Heart right ventricle (tissue), 16 donors: ENCODE results near the gene RAB31. TPM values are rescaled to one million over a fixed set of nuclear protein-coding genes. Genes with fewer than 3 reads are reported as not detected.
A peak's percentile ranks its signal among the peaks of the same experiment; 100 is the strongest.

Experiments used
- ATAC-seq, 8 donors: fragments of 200-7000 bp; cut with Tn5 transposase; one replicate each; pipeline ENCODE4 v1.9.1; 2020; ENCODE audit warnings: mild to moderate bottlenecking in 8 of 8, moderate library complexity in 8 of 8, moderate number of reproducible peaks in 1 of 8
- DNase-seq, 2 donors: peaks; one replicate each; pipeline ENCODE4 v3.0.0-alpha.2; 2020
- H3K27ac ChIP-seq, 10 donors: fragments of 200-600 bp; sonication (generic) in 2 of 10; one replicate each; pipeline versions ENCODE4 v1.5.0 to v1.8.0; 2020 to 2022; ENCODE audit warnings: mild to moderate bottlenecking in 3 of 10
- H3K27me3 ChIP-seq, 7 donors: fragments of 200-600 bp; one replicate each; pipeline ENCODE4 v1.8.0; 2021 to 2022; ENCODE audit warnings: mild to moderate bottlenecking in 2 of 7
- H3K36me3 ChIP-seq, 9 donors: fragments of 200-600 bp; sonication (generic) in 1 of 9; one replicate each; pipeline versions ENCODE4 v1.5.0 to v1.8.0; 2020 to 2022; ENCODE audit warnings: mild to moderate bottlenecking in 2 of 9
- H3K4me1 ChIP-seq, 9 donors: fragments of 200-600 bp; sonication (generic) in 1 of 9; one replicate each; pipeline versions ENCODE4 v1.5.0 to v1.8.0; 2020 to 2022; ENCODE audit warnings: mild to moderate bottlenecking in 4 of 9
- H3K4me3 ChIP-seq, 10 donors: fragments of 200-600 bp; sonication (generic) in 2 of 10; one replicate each; pipeline versions ENCODE4 v1.5.0 to v1.8.0; 2020 to 2022; ENCODE audit warnings: mild to moderate bottlenecking in 7 of 10, moderate library complexity in 2 of 10
- H3K9me3 ChIP-seq, 11 donors: fragments of 200-600 bp in 10 of 11; sonication (generic) in 2 of 11; one replicate each; pipeline versions ENCODE4 v1.5.0 to v1.8.0; 2013 to 2022; ENCODE audit warnings: mild to moderate bottlenecking in 2 of 11, control low read depth in 1 of 11, moderate library complexity in 1 of 11
- CTCF ChIP-seq, 9 donors: fragments of 200-600 bp; sonication (generic) in 2 of 9; IDR thresholded peaks; one replicate each; pipeline versions ENCODE4 v1.5.0 to v1.8.0; 2021 to 2022; ENCODE audit warnings: antibody characterized with exemption in 9 of 9, mild to moderate bottlenecking in 5 of 9, moderate library complexity in 1 of 9
- WGBS, 2 donors: extraction: QIAGEN DNeasy Blood & Tissue Kit; methylation state at CpG; one replicate each; pipeline ENCODE4 v1.1.7; 2013; ENCODE audit warnings: inconsistent platforms in 1 of 2; 5-methylcytosine and 5-hydroxymethylcytosine counted together
- intact Hi-C, 10 donors: fragments of 100-400 bp; cut with DNase I; formaldehyde crosslinking; loops; one replicate each; pipeline versions ENCODE4 v1.11.1 to v1.14.2; 2022
- polyA plus RNA-seq, 2 donors: library from polyadenylated mRNA; stranded (reverse); fragments of 200-250 nt; gene quantifications; one replicate each; pipeline ENCODE4 v1.2.3, GENCODE V29; 2013
- total RNA-seq, 10 donors: library from RNA; stranded (reverse); fragmentation: NEBNext Ultra II Directional in 3 of 10; extraction: Animal tissue kit (Norgen Biotek cat#: 25700) in 3 of 10; gene quantifications; one replicate each; pipeline versions ENCODE4 v1.2.1 to v1.2.4, GENCODE V29; 2021 to 2023
- donor health status: Arrhythmogenic right ventricular cardiomyopathy.
- donor health status: ischemic (EF 13 %, LVEDD 7.1; RV severe dilation, severe dysfunction).
- donor health status: healthy with polysubstance abuse.
- donor health status: DM: no; HTN: yes; CAD: no.
- donor health status: DM: no; HTN: no; CAD: no.
- donor health status: ischemic (EF 25% LVEDD 6.9; RV normal size, moderate dysfunction).
- donor health status: ischemic (EF 25% LVEDD 5.7; RV mildly dilated, moderate dysfunction).
- donor health status: healthy.
- donor health status: DM: yes; HTN: yes; CAD: no.
- donor health status: Ischemic cardiomyopathy.
- donor health status: ischemic (EF 35%, LVEDD 5.7; RV mildly dilated, moderate dysfunction).
- donor health status: nonischemic (EF 11% LVEDD 7.7; RV severe dilation, severe dysfunction).
- donor health status: DM: yes; HTN: yes; CAD: no.
- donor health status: PGD.
- donor health status: ischemic (EF 29% LVEDD 5.4; RV normal size, mild dysfunction).
- donor health status: nonischemic (EF 23%, LVEDD 6.1; RV moderate dilation, normal function).

The RAB31 gene
- total and polyA plus RNA-seq, 12 donors, result 4.5 to 47.8 (median 16.6) TPM

GRCh38 chr18:9803698-9804516 lies 95.8 kb downstream of the RAB31 start:
- ATAC-seq (peak; percentile 32 to 78 (median 66)), DNase-seq (peak; percentile 27 to 64)
- peaks cover 0 to 3% (median 0%) of the 10 kb centered on the region in 11 donors for H3K9me3 ChIP-seq
- peaks cover 0 to 11% (median 0%) of the 10 kb centered on the region in 9 donors for H3K36me3 ChIP-seq
- no peak for TF ChIP-seq CTCF (IDR thresholded peaks at IDR 0.05)
- peak overlapping the region; percentile 65 to 92 (median 79) for H3K27ac ChIP-seq
- intact Hi-C loops, result loop anchor here in 5 of 10 donors (5.0 to 10.0 kb wide), 5 partner anchors 51 to 151 kb away; partner anchors contain the start of gene VAPA (in 2 of the 5)
- 48 to 53% methylated on average over 19 of the region's 19 CpGs for WGBS, 2 donors
- H3K4me3 ChIP-seq, result peak overlapping the region in 2 of 10 donors; percentile 10 to 14
- no peaks in the 10 kb centered on the region for H3K27me3 ChIP-seq
- H3K4me1 ChIP-seq, result peaks cover 7 to 42% (median 28%) of the 10 kb centered on the region in 9 donors

- H3K4me3 ChIP-seq, result peak overlapping the region in 2 of 10 donors; percentile 10 to 14
These were observed 96.5 kb downstream of the RAB31 start for GRCh38 chr18:9804517-9805104.

GRCh38 chr18:9806905-9807304 lies 98.8 kb downstream of the RAB31 start:
- no peak for DNase-seq
- Histone ChIP-seq H3K4me3 (no peak overlapping the region), H3K9me3 (peaks cover 0 to 3% (median 0%) of the 10 kb centered on the region in 11 donors), H3K27ac (no peak overlapping the region), H3K4me1 (peaks cover 15 to 68% (median 53%) of the 10 kb centered on the region in 9 donors), H3K27me3 (no peaks in the 10 kb centered on the region), H3K36me3 (peaks cover 0 to 11% (median 0%) of the 10 kb centered on the region in 9 donors)
- ATAC-seq, result no peak
- intact Hi-C loops, result loop anchor here in 8 of 10 donors (5.0 to 10.0 kb wide), 6 partner anchors 48 to 148 kb away; partner anchors contain the start of gene VAPA (in 3 of the 8)
- WGBS, 2 donors, result 93 to 96% methylated on average over 9 of the region's 9 CpGs
- no peak for TF ChIP-seq CTCF (IDR thresholded peaks at IDR 0.05)

More at GRCh38 chr18:9804517-9805104, 96.5 kb downstream of the RAB31 start:
- TF ChIP-seq CTCF (IDR thresholded peaks at IDR 0.05), result peak in 1 of 9 donors; percentile 22
- intact Hi-C loops, result loop anchor here in 8 of 10 donors (5.0 to 10.0 kb wide), 7 partner anchors 50 to 150 kb away; partner anchors contain the start of gene VAPA (in 3 of the 8)
- Histone ChIP-seq H3K4me1 (peaks cover 7 to 49% (median 35%) of the 10 kb centered on the region in 9 donors), H3K27ac (peak overlapping the region; percentile 65 to 92 (median 79)), H3K9me3 (peaks cover 0 to 3% (median 0%) of the 10 kb centered on the region in 11 donors), H3K36me3 (peaks cover 0 to 11% (median 0%) of the 10 kb centered on the region in 9 donors), H3K27me3 (no peaks in the 10 kb centered on the region)
- DNase-seq, result peak in 1 of 2 donors; percentile 36
- WGBS, 2 donors, result 41 to 43% methylated on average over 5 of the region's 5 CpGs
- ATAC-seq, result peak; percentile 27 to 74 (median 63)
